Placental pericyte (primary cell): ENCODE results near the gene ADISSP. TPM values are rescaled to one million over a fixed set of nuclear protein-coding genes. Genes with fewer than 3 reads are reported as not detected.

Source experiments
- total RNA-seq: library from RNA; depleted of rRNA; stranded (reverse); fragments of >200 nt; gene quantifications from 2 replicates; pipeline ENCODE4 v1.2.3, GENCODE V29; 2012

The ADISSP gene
- total RNA-seq = 13.8 and 31.2 TPM in 2 replicates

DNA sequence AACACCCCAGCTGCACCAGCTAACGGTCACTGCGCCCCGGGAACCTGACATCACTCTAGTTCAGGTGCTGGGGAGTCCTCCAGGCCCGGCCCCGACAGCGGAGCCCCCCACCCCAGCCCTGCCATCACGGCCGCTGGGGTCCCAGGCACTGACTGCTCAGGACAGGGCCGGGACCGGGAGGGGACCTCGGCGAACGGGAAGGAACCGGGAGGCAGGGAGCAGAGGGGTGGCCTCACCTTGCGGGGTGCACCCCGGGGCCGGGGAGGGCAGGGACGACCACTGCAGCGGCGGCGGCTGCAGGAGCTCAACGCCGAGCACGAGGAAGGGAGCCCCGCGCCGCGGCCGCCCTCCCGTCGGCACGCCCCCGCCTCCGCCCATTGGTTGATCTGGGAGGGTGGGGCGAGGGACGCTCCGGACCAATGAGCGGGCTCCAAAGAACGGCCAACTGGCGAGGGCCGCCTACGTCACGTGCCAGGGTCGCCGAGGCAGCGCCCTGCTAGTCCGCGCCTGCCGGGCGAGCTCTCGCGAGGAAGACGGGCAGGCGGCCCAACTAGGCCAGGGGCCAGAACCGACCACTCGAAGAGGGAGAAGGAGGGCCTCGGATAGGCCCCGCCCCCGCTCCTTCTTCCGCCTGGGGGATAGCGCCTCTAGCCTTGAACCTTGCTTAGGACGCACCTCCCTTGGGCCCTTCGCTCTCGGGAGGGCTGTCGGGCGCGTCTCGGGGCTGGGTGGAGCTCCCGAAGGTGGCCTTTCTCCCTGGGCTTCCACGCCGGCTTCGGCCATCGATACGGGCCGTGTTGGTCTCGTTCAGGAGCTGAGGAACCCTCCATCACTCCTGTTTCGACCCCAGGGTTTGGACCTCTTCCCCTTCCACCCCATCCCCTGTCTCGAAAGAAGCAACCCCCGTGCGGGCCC lies at the start of gene ADISSP:
Gene ADISSP (minus strand): TSS at position 327 of the 915 bp plus-strand sequence. CDS start 7,653 bp downstream, outside the sequence.

DNA sequence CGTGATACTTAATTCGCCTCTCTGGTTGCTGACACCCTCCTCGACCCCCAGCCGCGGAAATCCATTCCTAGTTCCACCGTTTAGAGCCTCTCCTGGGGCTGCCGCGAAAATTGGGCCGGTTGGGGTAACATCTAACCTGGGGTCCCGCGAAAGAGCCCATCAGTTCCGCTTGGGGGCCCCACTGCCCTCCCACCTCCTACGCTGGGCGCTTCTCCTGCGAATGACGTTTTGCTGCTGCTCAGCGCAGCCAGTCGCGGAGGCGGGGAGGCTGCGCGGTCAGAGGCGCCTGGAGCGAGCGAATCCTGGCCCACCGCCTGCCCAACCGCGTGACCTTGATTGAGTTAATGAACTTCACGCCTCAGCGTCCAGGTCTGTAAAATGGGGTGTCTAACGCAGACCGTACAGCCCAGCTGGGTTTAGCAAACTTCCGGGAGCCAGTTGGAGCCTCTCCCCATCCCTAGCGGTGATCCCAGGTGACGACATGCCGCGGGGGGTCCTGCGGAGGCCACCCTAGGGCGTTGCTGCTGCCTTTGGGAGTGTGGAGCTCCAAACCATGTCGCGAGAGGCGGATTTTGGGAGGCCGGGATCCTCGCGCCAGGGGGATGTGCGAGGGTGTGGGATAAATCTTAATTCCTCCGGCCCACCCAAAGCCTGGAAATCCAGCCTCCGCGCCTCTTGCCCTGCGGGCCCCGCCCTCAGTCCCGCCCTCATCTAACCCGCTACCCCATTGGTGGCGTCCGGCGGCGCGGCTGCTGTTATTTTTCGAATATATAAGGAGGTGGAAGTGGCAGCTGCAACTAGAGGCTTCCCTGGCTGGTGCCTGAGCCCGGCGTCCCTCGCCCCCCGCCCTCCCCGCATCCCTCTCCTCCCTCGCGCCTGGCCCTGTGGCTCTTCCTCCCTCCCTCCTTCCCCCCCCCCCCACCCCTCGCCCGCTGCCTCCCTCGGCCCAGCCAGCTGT lies 28.2 kb upstream of the ADISSP start, which contains the start of gene CDC25B:
Gene CDC25B (plus strand): TSS at position 800 of the 958 bp plus-strand sequence. CDS start 222 bp downstream, outside the sequence.

GRCh38 chr20:3786665-3787323 lies 19.2 kb upstream of the ADISSP start, which contains the start of gene CENPB:
TSS of gene CENPB (minus strand) at chr20:3786740. CDS start at chr20:3786483, 257 bp downstream.

DNA sequence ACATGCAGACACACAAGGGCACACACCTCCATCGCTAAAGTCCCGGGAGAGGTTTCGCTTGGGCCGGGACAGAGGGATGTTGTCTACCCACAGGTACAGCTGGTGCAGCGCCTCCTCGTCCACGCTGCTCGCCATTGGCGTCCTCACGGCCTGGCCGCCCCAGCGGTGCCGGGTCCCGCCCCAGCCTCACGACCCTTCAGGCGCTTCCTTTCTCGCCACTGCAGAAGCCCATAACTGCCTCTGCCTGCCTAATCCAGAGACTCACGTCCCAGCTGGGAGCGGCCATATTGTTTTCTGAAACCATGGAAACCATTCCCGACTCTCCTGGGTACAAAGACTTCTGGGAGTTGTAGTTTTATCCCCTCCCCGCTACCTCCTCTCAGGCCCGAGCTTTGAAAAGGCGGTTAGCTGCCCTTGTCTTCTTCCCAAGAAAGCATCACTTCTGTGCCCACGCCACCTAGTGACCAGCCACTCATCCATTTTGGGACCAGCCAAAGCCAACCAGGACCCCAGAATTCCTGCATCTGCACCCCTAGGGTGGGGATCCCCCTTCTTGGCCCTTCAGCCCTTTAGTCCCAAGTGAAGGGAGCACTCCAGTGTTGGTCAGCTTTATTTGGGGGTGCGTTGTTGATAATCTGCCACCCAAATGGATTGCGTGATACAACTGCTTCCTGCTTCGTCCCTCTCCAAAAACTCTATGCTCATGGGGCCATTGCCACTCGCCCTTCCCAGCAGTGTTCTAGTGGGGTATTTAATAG lies 13.8 kb upstream of the ADISSP start, which contains the start of gene SPEF1:
Gene SPEF1 (minus strand): TSS at position 296 of the 758 bp plus-strand sequence. CDS start 161 bp downstream, at position 135.

GRCh38 chr20:3732327-3733118 lies 35.0 kb downstream of the ADISSP start, which contains the start of gene HSPA12B:
TSS of gene HSPA12B (plus strand) at chr20:3732685. CDS start at chr20:3738675, 5,990 bp downstream.

GRCh38 chr20:3712279-3712873 lies 55.2 kb downstream of the ADISSP start, which contains the start of gene SIGLEC1:
TSS of gene SIGLEC1 (minus strand) at chr20:3712600. CDS start at chr20:3707128, 5,472 bp downstream.

Other genes with a start within 250 kb of the ADISSP start
- not detected in 2 replicates for gene GFRA4, start 104.4 kb downstream of the ADISSP start, total RNA-seq
- gene ADAM33, start 85.7 kb downstream of the ADISSP start, total RNA-seq = 11.4 and 19.5 TPM in 2 replicates
- gene SIGLEC1, start 55.2 kb downstream of the ADISSP start, total RNA-seq = under 0.01 TPM in 2 replicates
- under 0.01 TPM in 1 of 2 replicates, not detected in the other for gene HSPA12B, start 35.1 kb downstream of the ADISSP start, total RNA-seq
- 0.14 and 0.22 TPM in 2 replicates for gene SPEF1, start 13.7 kb upstream of the ADISSP start, total RNA-seq
- 105 and 150 TPM in 2 replicates for gene CENPB, start 19.0 kb upstream of the ADISSP start, total RNA-seq
- gene CDC25B, start 28.6 kb upstream of the ADISSP start, total RNA-seq = 70.7 and 92.6 TPM in 2 replicates
- gene AP5S1, start 52.8 kb upstream of the ADISSP start, total RNA-seq = 24.9 and 33.6 TPM in 2 replicates
- gene MAVS, start 79.1 kb upstream of the ADISSP start, total RNA-seq = 23.2 and 42.4 TPM in 2 replicates
- 50.3 and 67.0 TPM in 2 replicates for gene PANK2, start 121.6 kb upstream of the ADISSP start, total RNA-seq
- gene RNF24, start 247.8 kb upstream of the ADISSP start, total RNA-seq = 25.4 and 31.5 TPM in 2 replicates